Erythroblast (primary cell): Measurements from ENCODE around the gene ANKMY1.

Experiments
- GATA1 ChIP-seq: IDR thresholded peaks from 2 replicates; pipeline ENCODE4 v1.6.1; 2011; ENCODE audit warnings: low read depth, mild to moderate bottlenecking, control low read depth, low read length, moderate library complexity
- POLR2A ChIP-seq: IDR thresholded peaks from 2 replicates; pipeline ENCODE4 v1.6.1; 2011; ENCODE audit warnings: mild to moderate bottlenecking, low read length

GRCh38 chr2:240520130-240520973, 37.4 kb downstream of the ANKMY1 start:
- TF ChIP-seq GATA1 (no peak), POLR2A (no peak)
